Measurements from ENCODE around the gene TMEM176B. TPM values are rescaled to one million over a fixed set of nuclear protein-coding genes. Genes with fewer than 3 reads are reported as not detected.
"Not testable (repeated sequence)": the region's sequence is repeated elsewhere in the genome, so short reads cannot be mapped to it uniquely, and the experiment has no call there.

The TMEM176B gene
- total and polyA plus RNA-seq, 2 donors from 2014 or later = 345 to 542 TPM

GRCh38 chr7:150778014-150778737 is 22.0 kb downstream of the TMEM176B start:
- no peak for TF ChIP-seq CTCF (IDR thresholded peaks at IDR 0.05; ENCODE audit: borderline replicate concordance, extremely low read depth, insufficient read depth)
- H3K36me3 ChIP-seq (ENCODE audit: control insufficient read depth in 2 of 3, insufficient read depth in 3 of 3, low read length in 3 of 3) = no peaks in the 10 kb centered on the region
- H3K27ac ChIP-seq (ENCODE audit: low read depth in 2 of 2, low read length in 2 of 2) = no peak overlapping the region
- intact Hi-C loops (cut with DNase I) = no loop called here
- DNase-seq = no peak
- no peaks in the 10 kb centered on the region for H3K9me3 ChIP-seq (ENCODE audit: control insufficient read depth in 2 of 3, insufficient read depth in 1 of 3, low read length in 3 of 3)
- no peak overlapping the region for H3K4me3 ChIP-seq (ENCODE audit: low read length in 3 of 3)
- H3K4me1 ChIP-seq (ENCODE audit: control insufficient read depth in 2 of 3, insufficient read depth in 2 of 3, low read depth in 1 of 3, low read length in 3 of 3) = no peaks in the 10 kb centered on the region
- FAIRE-seq = no peak
- no peaks in the 10 kb centered on the region for H3K27me3 ChIP-seq (ENCODE audit: control insufficient read depth, insufficient read depth, low read length)
- no peak overlapping the region for H3K9ac ChIP-seq (ENCODE audit: low read length in 3 of 3)

- H3K27me3 ChIP-seq (ENCODE audit: control insufficient read depth, insufficient read depth, low read length); H3K9ac ChIP-seq (ENCODE audit: low read length in 3 of 3); intact Hi-C loops (cut with DNase I); H3K9me3 ChIP-seq (ENCODE audit: control insufficient read depth in 2 of 3, insufficient read depth in 1 of 3, low read length in 3 of 3); H3K27ac ChIP-seq (ENCODE audit: low read depth in 2 of 2, low read length in 2 of 2); H3K36me3 ChIP-seq (ENCODE audit: control insufficient read depth in 2 of 3, insufficient read depth in 3 of 3, low read length in 3 of 3); DNase-seq; H3K4me1 ChIP-seq (ENCODE audit: control insufficient read depth in 2 of 3, insufficient read depth in 2 of 3, low read depth in 1 of 3, low read length in 3 of 3); H3K4me3 ChIP-seq (ENCODE audit: low read length in 3 of 3); FAIRE-seq: not testable (repeated sequence)
Observed at GRCh38 chr7:150774131-150774530, 26.0 kb downstream of the TMEM176B start.

- DNase-seq (no peak), FAIRE-seq (no peak)
- no peak for TF ChIP-seq CTCF (IDR thresholded peaks at IDR 0.05; ENCODE audit: borderline replicate concordance, extremely low read depth, insufficient read depth)
- H3K27me3 ChIP-seq (ENCODE audit: control insufficient read depth, insufficient read depth, low read length) = no peaks in the 10 kb centered on the region
- no peak overlapping the region for H3K27ac ChIP-seq (ENCODE audit: low read depth in 2 of 2, low read length in 2 of 2)
- no peaks in the 10 kb centered on the region for H3K36me3 ChIP-seq (ENCODE audit: control insufficient read depth in 2 of 3, insufficient read depth in 3 of 3, low read length in 3 of 3)
- no peaks in the 10 kb centered on the region for H3K4me1 ChIP-seq (ENCODE audit: control insufficient read depth in 2 of 3, insufficient read depth in 2 of 3, low read depth in 1 of 3, low read length in 3 of 3)
- H3K9ac ChIP-seq (ENCODE audit: low read length in 3 of 3) = no peak overlapping the region
- no peak overlapping the region for H3K4me3 ChIP-seq (ENCODE audit: low read length in 3 of 3)
- intact Hi-C loops (cut with DNase I) = no loop called here
- peaks cover 0 to 3% (median 0%) of the 10 kb centered on the region in 3 donors for H3K9me3 ChIP-seq (ENCODE audit: control insufficient read depth in 2 of 3, insufficient read depth in 1 of 3, low read length in 3 of 3)
Observed at GRCh38 chr7:150769768-150770167, 30.4 kb downstream of the TMEM176B start.

- H3K9ac ChIP-seq (ENCODE audit: low read length in 3 of 3) = no peak overlapping the region
Observed at GRCh38 chr7:150766334-150766709, 33.8 kb downstream of the TMEM176B start.

More at GRCh38 chr7:150766334-150766709, 33.8 kb downstream of the TMEM176B start:
- Histone ChIP-seq H3K4me1 (ENCODE audit: control insufficient read depth in 2 of 3, insufficient read depth in 2 of 3, low read depth in 1 of 3, low read length in 3 of 3) (no peaks in the 10 kb centered on the region), H3K27ac (ENCODE audit: low read depth in 2 of 2, low read length in 2 of 2) (no peak overlapping the region), H3K36me3 (ENCODE audit: control insufficient read depth in 2 of 3, insufficient read depth in 3 of 3, low read length in 3 of 3) (no peaks in the 10 kb centered on the region), H3K9me3 (ENCODE audit: control insufficient read depth in 2 of 3, insufficient read depth in 1 of 3, low read length in 3 of 3) (no peaks in the 10 kb centered on the region), H3K4me3 (ENCODE audit: low read length in 3 of 3) (no peak overlapping the region), H3K27me3 (ENCODE audit: control insufficient read depth, insufficient read depth, low read length) (no peaks in the 10 kb centered on the region)
- intact Hi-C loops (cut with DNase I) = no loop called here
- no peak for TF ChIP-seq CTCF (IDR thresholded peaks at IDR 0.05; ENCODE audit: borderline replicate concordance, extremely low read depth, insufficient read depth)
- DNase-seq (no peak), FAIRE-seq (no peak)
